HG02973 (cell line): ENCODE results near the gene NPIPB9.
"Not testable (repeated sequence)": the region's sequence is repeated elsewhere in the genome, so short reads cannot be mapped to it uniquely, and the experiment has no call there.

Experiments used
- ATAC-seq: cut with Tn5 transposase; IDR thresholded peaks from one replicate; pipeline ENCODE4 v1.9.1; 2021; ENCODE audit warnings: moderate library complexity; ENCODE audit not compliant: unreplicated experiment

Gene NPIPB9

DNA sequence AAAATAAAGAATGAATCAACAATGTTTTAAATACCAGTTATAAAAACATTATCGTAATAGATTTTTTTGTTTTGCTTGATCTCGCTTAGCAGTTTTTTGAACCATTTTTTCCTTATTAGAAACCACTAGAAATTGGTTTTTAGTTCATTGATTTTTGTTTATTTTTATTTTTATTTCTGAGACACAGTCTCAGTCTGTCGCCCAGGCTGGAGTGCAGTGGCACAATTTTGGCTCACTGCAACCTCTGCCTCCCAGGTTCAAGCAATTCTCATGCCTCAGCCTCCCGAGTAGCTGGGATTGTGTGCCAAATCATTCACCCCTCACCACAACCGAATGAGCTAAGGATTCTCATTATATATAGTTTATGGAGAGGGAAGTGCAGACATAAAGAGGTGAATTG, at the start of gene NPIPB9:
Gene NPIPB9, plus strand, starts transcription at position 301 of the 400 bp plus-strand sequence.
- ATAC-seq = not testable (repeated sequence)

GRCh38 chr16:28704246-28704645, 47.3 kb upstream of the NPIPB9 start:
- not testable (repeated sequence) for ATAC-seq

DNA sequence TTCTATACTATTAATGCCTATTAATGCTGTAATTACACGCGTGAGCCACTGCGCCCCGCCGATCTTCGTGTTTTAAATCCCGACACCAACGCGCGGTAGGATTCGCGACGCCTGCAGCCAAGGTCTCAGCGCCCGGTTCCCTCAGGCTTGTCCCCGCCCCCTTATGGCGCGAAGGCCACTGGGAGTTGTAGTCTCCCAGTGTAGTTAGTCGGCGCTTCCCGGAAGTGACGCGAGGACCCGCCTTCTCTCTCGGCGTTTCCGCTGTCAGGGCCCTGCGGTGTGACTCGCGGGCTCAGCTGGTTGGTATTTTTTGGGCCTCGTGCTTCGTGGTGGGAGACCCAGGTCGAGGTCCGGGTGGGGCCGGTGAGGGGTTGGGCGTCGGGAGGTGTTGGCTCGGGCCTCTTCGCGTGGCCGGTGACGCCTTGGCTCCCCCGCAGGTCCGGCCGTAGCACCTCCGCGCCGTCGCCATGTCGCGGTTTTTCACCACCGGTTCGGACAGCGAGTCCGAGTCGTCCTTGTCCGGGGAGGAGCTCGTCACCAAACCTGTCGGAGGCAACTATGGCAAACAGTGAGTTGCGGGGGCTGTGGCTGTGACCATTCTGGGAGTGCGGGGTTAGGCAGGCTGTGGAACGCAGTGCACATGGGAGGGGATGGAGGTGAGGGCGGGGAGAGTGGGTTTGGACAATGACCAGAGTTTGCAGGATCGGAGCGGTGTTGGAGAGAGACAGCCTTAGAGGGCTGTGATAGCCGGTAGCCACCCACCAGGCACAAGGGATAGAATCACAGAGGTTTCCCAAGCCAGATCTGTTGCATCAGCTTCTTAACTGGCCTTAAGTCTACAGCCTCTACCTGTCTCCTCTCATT, 40.1 kb upstream of the NPIPB9 start, which contains the start of gene EIF3C:
Gene EIF3C, plus strand, starts transcription at position 245 of the 864 bp plus-strand sequence. Its CDS starts 223 bp downstream, at position 468.
- peak; percentile 98 for ATAC-seq

- ATAC-seq = not testable (repeated sequence)
Measured at GRCh38 chr16:28722852-28723650, 28.5 kb upstream of the NPIPB9 start.

GRCh38 chr16:28731253-28731652, 20.3 kb upstream of the NPIPB9 start:
- not testable (repeated sequence) for ATAC-seq

DNA sequence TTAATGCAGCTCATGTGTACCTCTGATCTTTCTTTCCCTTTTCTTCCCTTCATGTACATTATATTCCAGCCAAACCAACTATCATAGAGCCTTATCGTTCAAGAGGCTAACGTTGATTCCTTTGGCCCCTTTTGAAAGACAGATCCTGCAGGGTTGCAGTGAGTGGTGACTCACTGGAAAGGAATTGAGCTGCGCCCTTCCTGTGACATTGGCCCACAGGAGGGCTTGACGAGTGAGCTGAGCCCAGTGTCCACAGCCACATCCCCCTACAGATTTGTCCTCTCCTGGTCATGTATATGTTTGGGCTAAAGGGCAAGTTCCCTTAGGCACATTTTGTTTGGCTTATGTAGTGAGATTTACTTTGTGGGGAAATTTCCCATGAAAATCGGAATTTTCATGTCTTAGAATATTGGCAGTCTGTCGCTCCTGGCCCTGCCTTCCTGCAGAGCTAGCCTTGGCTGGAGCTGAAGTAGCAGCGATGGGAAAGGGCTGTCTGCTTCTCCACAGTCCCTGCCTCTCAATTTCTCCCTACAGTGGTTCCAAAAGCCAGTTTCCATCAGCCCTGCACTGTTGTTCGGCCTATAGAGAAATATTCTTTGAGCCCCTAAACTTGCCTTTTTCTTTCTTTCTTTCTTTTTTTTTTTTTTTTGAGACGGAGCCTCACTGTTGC, 19.0 kb upstream of the NPIPB9 start:
- not testable (repeated sequence) for ATAC-seq

GRCh38 chr16:28739787-28740186, 11.8 kb upstream of the NPIPB9 start:
- ATAC-seq = not testable (repeated sequence)

DNA sequence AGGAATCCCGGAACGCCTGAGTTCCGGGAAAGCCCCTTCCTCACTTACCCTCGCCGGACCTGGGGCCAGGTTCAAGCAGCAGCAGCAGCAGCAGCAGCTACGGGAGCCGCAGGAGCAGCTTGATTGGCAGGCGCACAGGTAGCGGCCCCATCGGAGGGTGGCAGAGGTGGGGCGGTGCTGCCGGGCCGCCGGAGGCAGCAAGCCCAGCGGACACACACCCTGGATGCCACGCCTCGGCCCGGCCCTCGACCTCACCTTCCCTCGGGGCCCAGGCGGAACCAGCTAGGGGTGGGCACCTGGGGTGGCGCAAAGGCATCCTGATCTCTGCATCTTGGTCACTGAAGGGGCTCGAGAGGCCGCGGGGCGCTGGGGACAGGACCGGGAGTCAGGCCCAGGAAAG, 11.0 kb upstream of the NPIPB9 start:
- not testable (repeated sequence) for ATAC-seq

- ATAC-seq = not testable (repeated sequence)
Measured at GRCh38 chr16:28741295-28741694, 10.3 kb upstream of the NPIPB9 start.

DNA sequence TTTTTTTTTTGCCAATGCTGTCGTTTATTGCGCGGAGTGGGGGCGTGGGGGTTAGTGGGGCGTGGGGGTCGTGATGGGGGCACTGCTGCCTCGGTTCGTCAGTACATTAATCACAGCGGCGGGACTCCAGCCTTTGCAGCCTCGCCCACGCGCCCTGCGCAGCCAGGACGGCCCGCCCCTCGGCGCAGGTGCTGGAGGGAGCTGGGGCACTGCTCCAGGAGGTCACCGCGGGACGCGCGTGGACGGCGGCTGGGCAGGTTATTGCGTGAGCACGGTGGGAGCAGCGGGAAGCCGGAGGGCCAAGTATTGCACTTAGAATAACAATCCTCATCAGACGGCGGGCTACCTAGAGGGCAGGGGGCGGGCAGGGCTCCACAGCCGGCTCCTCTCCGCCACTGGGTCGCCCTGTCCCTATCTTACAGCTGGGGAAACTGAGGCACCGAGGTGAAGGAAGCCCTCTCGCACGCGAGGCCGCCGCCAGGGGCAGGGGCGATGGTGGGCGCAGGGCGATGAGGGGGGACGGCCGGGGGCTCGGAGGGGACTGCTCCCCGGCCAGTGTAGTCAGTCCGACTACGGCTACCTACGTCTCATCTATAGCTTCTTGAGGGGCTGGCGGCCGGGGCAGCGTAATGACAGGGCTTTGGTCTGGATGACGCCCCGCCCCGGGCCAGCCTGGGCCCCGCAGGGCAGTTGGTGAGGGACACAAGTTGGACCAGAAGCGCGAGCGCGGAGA, 4.8 kb upstream of the NPIPB9 start:
- ATAC-seq = not testable (repeated sequence)

- ATAC-seq = peak; percentile 91
Measured at GRCh38 chr16:28749997-28750465, 1.6 kb upstream of the NPIPB9 start.

GRCh38 chr16:28750469-28751067, 1.0 kb upstream of the NPIPB9 start:
- ATAC-seq = not testable (repeated sequence)

DNA sequence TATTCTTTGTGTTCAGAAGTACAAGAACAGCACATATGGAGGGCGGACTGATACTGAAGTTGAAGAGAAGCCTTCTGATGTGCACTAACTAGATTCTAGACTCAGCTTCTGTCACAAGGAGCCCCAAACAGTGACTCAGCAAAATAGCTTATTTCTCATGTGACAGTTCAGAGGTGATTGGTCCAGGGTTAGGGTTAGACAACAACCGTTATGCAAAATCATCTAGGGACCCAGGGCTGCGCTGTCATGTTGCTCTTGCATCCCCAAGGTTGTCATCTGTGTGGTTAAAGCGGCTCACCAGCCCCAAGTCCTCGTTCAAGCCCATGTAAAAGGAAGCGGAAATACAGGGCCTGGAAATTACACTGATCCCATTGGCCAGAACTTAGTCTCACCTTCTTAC, 30.1 kb downstream of the NPIPB9 start:
- ATAC-seq = not testable (repeated sequence)

GRCh38 chr16:28782357-28782756, 30.8 kb downstream of the NPIPB9 start:
- not testable (repeated sequence) for ATAC-seq

GRCh38 chr16:28802235-28803019, 50.8 kb downstream of the NPIPB9 start:
- peak; percentile 81 for ATAC-seq

DNA sequence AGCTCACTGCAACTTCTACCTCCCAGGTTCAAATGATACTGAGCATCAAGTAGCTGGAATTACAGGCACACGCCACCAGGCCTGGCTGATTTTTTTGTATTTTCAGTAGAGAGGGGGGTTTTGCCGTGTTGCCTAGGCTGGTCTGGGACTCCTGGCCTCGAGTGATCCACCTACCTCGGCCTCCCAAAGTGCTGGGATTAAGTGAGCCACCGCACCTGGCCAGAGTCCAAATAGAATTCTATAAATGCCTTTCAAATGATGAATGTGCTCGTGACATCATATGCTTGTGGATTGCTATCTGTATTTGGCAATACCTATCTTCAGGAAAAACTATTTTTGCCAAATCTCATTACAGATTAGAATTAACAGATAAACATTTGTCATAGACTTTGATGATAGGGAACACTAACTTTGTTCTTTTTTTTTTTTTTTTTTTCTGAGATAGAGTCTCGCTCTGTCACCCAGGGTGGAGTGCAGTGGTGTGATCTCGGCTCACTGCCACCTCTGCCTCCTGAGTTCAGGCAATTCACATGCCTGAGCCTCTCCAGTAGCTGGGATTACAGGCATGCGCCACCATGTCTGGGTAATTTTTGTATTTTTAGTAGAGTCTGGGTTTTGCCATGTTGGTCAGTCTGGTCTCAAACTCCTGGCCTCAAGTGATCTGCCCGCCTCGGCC, 56.0 kb downstream of the NPIPB9 start:
- not testable (repeated sequence) for ATAC-seq

GRCh38 chr16:28820016-28820415, 68.4 kb downstream of the NPIPB9 start:
- no peak for ATAC-seq

DNA sequence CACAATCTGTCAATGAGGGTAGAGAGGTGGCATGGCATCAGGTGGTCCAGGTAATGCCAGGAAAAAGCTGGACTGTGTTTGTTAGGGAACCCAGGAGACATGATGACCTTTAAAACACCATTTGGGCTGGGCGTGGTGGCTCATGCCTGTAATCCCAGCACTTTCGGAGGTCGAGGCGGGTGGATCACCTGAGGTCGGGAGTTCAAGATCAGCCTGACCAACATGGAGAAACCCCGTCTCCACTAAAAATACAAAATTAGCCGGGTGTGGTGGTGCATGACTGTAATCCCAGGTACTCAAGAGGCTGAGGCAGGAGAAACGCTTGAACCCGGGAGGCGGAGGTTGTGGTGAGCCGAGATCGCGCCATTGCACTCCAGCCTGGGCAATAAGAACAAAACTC, 69.0 kb downstream of the NPIPB9 start:
- not testable (repeated sequence) for ATAC-seq
